ENCODE measurements around the gene STX5.
A peak's percentile ranks its signal among the peaks of the same experiment; 100 is the strongest.

- TF ChIP-seq POLR2A (IDR thresholded peaks at IDR 0.05) = peak; percentile 85 to 92 (median 91)
- TF ChIP-seq CTCF (IDR thresholded peaks at IDR 0.05 in 8 of 11, conservative IDR thresholded peaks at IDR 0.05 in 3 of 11) = peak in 6 of 11 experiments; percentile 6 to 52 (median 36)
- peak; percentile 97 to 100 (median 99) for TF ChIP-seq POLR2AphosphoS5 (IDR thresholded peaks at IDR 0.05)
Measured at GRCh38 chr11:62855571-62856332, 23.9 kb upstream of the STX5 start.
